ENCODE results near the gene OLFML2A. TPM values are rescaled to one million over a fixed set of nuclear protein-coding genes. Genes with fewer than 3 reads are reported as not detected.

OLFML2A gene
- total RNA-seq, 2 donors from 2014 or later = 5.4 to 6.7 TPM

- no peaks in the 10 kb centered on the region for H3K4me1 ChIP-seq (ENCODE audit: control insufficient read depth in 1 of 2, low read depth in 2 of 2)
- ATAC-seq (ENCODE audit: insufficient number of reproducible peaks, low FRiP score, low read depth) = no peak
- no peak overlapping the region for H3K27ac ChIP-seq
- H3K36me3 ChIP-seq = no peaks in the 10 kb centered on the region
- DNase-seq (ENCODE audit: low spot score) = no peak
- H3K9me3 ChIP-seq = no peaks in the 10 kb centered on the region
- no peak overlapping the region for H3K4me3 ChIP-seq
- H3K27me3 ChIP-seq (replicated peaks; ENCODE audit: insufficient read depth) = no peaks in the 10 kb centered on the region
- TF ChIP-seq CTCF (IDR thresholded peaks at IDR 0.05) = no peak
Observed at GRCh38 chr9:124800306-124801259, 23.6 kb downstream of the OLFML2A start.

DNA sequence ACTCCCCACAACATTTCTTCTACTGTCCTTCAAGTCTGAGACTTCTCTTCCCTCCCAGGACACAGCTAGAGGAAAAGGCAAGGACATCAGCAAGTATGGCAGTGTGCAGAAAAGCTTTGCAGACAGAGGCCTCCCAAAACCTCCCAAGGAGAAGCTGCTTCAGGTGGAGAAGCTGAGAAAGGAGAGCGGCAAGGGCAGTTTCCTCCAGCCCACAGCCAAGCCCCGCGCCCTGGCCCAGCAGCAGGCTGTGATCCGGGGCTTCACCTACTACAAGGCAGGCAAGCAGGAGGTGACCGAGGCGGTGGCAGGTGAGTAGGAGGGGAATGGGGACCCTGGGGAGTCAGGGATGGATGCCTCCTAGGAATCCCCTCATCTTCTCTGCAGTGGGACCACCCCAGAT lies 24.4 kb downstream of the OLFML2A start:
- H3K36me3 ChIP-seq = no peaks in the 10 kb centered on the region
- no peaks in the 10 kb centered on the region for H3K27me3 ChIP-seq (replicated peaks; ENCODE audit: insufficient read depth)
- no peak for ATAC-seq (ENCODE audit: insufficient number of reproducible peaks, low FRiP score, low read depth)
- H3K4me3 ChIP-seq = no peak overlapping the region
- no peaks in the 10 kb centered on the region for H3K9me3 ChIP-seq
- H3K4me1 ChIP-seq (ENCODE audit: control insufficient read depth in 1 of 2, low read depth in 2 of 2) = no peaks in the 10 kb centered on the region
- DNase-seq (ENCODE audit: low spot score) = no peak
- TF ChIP-seq CTCF (IDR thresholded peaks at IDR 0.05) = no peak
- H3K27ac ChIP-seq = no peak overlapping the region

GRCh38 chr9:124802426-124802825 lies 25.5 kb downstream of the OLFML2A start:
- H3K27ac ChIP-seq = no peak overlapping the region
- no peaks in the 10 kb centered on the region for H3K9me3 ChIP-seq
- ATAC-seq (ENCODE audit: insufficient number of reproducible peaks, low FRiP score, low read depth) (no peak), DNase-seq (ENCODE audit: low spot score) (no peak)
- TF ChIP-seq CTCF (IDR thresholded peaks at IDR 0.05) = no peak
- no peak overlapping the region for H3K4me3 ChIP-seq
- no peaks in the 10 kb centered on the region for H3K4me1 ChIP-seq (ENCODE audit: control insufficient read depth in 1 of 2, low read depth in 2 of 2)
- no peaks in the 10 kb centered on the region for H3K27me3 ChIP-seq (replicated peaks; ENCODE audit: insufficient read depth)
- no peaks in the 10 kb centered on the region for H3K36me3 ChIP-seq

GRCh38 chr9:124803911-124804310 lies 27.0 kb downstream of the OLFML2A start:
- Histone ChIP-seq H3K4me1 (ENCODE audit: control insufficient read depth in 1 of 2, low read depth in 2 of 2) (no peaks in the 10 kb centered on the region), H3K27me3 (replicated peaks; ENCODE audit: insufficient read depth) (no peaks in the 10 kb centered on the region), H3K36me3 (no peaks in the 10 kb centered on the region), H3K9me3 (no peaks in the 10 kb centered on the region), H3K4me3 (no peak overlapping the region), H3K27ac (no peak overlapping the region)
- no peak for ATAC-seq (ENCODE audit: insufficient number of reproducible peaks, low FRiP score, low read depth)
- no peak for TF ChIP-seq CTCF (IDR thresholded peaks at IDR 0.05)
- DNase-seq (ENCODE audit: low spot score) = no peak

DNA sequence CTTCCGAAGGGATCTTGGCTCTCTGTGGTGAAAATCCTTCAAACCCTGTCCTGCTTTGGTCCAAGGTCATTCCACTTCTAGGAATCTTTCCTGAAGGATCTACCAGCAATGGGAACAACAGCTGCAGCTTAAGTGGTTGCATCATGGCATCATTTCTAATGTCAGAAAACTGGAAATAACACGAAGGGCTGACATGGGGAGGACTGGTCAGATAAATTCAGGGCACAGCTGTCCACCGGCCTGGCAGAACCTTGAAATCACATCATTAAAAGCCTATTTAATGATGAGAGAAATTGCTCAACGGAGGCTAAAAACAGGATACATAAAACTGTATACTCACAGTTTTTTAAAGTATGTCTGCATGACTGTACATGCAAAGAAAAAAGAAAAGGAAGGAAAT lies 28.3 kb downstream of the OLFML2A start:
- Histone ChIP-seq H3K9me3 (no peaks in the 10 kb centered on the region), H3K27ac (no peak overlapping the region), H3K4me3 (no peak overlapping the region), H3K36me3 (no peaks in the 10 kb centered on the region), H3K4me1 (ENCODE audit: control insufficient read depth in 1 of 2, low read depth in 2 of 2) (no peaks in the 10 kb centered on the region), H3K27me3 (replicated peaks; ENCODE audit: insufficient read depth) (no peaks in the 10 kb centered on the region)
- ATAC-seq (ENCODE audit: insufficient number of reproducible peaks, low FRiP score, low read depth) (no peak), DNase-seq (ENCODE audit: low spot score) (no peak)
- TF ChIP-seq CTCF (IDR thresholded peaks at IDR 0.05) = no peak

All from thoracic aorta (tissue), 2 donors.